Liver (tissue), 3 donors: ENCODE measurements around the gene ARHGEF28.

Experiments used
- CTCF ChIP-seq: fragments of 150-350 bp; IDR thresholded peaks from 2 replicates; pipeline ENCODE4 v1.5.1; 2017; ENCODE audit warnings: improper control_type of control experiment, low read depth, low read length; ENCODE audit not compliant: missing input control
- EGR1 ChIP-seq, 2 donors: IDR thresholded peaks; 2 replicates each; pipeline ENCODE4 v1.6.1; 2016 to 2018; ENCODE audit warnings: antibody characterized with exemption in 2 of 2, low read depth in 2 of 2
- MAX ChIP-seq: IDR thresholded peaks from 2 replicates; pipeline ENCODE4 v1.6.1; 2016; ENCODE audit warnings: antibody characterized with exemption
- REST ChIP-seq: IDR thresholded peaks from 2 replicates; pipeline ENCODE4 v1.6.1; 2016; ENCODE audit warnings: antibody characterized with exemption, mild to moderate bottlenecking
- SP1 ChIP-seq: IDR thresholded peaks from 2 replicates; pipeline ENCODE4 v1.6.1; 2018; ENCODE audit warnings: antibody characterized with exemption, mild to moderate bottlenecking
- YY1 ChIP-seq: IDR thresholded peaks from 2 replicates; pipeline ENCODE4 v1.6.1; 2016; ENCODE audit warnings: antibody characterized with exemption, mild to moderate bottlenecking
- donor health status: healthy.
- donor health status: healthy.

GRCh38 chr5:73815631-73816030 lies 189.6 kb downstream of the ARHGEF28 start:
- TF ChIP-seq REST (no peak), EGR1 (IDR thresholded peaks at IDR 0.05; ENCODE audit: low read depth in 2 of 2) (no peak), YY1 (no peak), SP1 (no peak), CTCF (no peak), MAX (no peak)
